Subcutaneous adipose tissue (tissue), 4 donors: ENCODE data around the gene ETAA1. TPM values are rescaled to one million over a fixed set of nuclear protein-coding genes. Genes with fewer than 3 reads are reported as not detected.

Experiments
- total RNA-seq, 4 donors: library from RNA; depleted of rRNA; stranded (reverse); fragments of >200 nt; gene quantifications; one replicate each; pipeline ENCODE4 v1.1.0, GENCODE V29; 2016
- TF ChIP-seq, protein P1 (sequence below): fragments of 450-650 bp; IDR thresholded peaks from one replicate; pipeline ENCODE4 v1.5.1; 2016; ENCODE audit warnings: low read depth, mild to moderate bottlenecking, control low read depth, antibody characterized with exemption, moderate library complexity

The ETAA1 gene
- total RNA-seq, 4 donors from 2014 or later = 13.6 to 16.1 (median 16.0) TPM

DNA sequence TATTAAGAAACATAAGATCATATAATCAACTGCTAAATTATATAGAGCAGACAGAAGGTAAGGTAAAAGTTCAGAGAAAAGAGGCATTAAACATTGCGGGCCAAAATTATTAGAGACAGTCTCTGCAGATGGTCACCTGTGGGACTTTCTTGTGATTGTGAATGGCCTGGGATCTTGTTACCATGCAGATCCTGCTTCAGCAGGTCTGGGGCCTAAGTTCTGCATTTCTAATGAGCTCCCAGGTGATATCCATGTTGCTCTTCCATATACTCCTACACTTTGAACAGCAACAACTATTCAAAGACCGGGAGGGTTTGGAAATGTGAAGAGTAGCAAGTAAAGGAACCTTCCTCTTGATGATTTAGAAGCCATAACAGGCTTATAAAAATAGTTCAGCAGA is 8.5 kb upstream of the ETAA1 start:
- TF ChIP-seq, protein P1, sequence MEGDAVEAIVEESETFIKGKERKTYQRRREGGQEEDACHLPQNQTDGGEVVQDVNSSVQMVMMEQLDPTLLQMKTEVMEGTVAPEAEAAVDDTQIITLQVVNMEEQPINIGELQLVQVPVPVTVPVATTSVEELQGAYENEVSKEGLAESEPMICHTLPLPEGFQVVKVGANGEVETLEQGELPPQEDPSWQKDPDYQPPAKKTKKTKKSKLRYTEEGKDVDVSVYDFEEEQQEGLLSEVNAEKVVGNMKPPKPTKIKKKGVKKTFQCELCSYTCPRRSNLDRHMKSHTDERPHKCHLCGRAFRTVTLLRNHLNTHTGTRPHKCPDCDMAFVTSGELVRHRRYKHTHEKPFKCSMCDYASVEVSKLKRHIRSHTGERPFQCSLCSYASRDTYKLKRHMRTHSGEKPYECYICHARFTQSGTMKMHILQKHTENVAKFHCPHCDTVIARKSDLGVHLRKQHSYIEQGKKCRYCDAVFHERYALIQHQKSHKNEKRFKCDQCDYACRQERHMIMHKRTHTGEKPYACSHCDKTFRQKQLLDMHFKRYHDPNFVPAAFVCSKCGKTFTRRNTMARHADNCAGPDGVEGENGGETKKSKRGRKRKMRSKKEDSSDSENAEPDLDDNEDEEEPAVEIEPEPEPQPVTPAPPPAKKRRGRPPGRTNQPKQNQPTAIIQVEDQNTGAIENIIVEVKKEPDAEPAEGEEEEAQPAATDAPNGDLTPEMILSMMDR = no peak

DNA sequence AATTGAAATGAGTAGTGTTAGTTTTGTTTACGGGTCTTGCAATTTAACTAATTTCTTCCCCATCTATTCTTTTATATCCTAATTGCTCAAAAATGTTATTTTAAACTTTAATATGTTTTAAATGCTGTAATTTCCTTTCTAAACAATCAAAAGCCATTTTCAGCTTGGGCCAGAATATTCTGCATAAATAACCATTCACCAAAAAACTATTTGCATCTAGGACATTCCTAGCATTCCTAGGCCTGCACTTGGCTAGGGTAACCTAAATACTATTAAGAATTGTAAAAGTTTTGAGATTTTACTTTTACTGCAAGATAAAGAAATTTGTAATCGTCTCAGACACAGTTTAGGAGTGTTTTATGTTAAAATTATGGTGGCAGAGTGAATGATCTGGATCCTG is 7.8 kb upstream of the ETAA1 start:
- TF ChIP-seq, protein P1 = no peak

DNA sequence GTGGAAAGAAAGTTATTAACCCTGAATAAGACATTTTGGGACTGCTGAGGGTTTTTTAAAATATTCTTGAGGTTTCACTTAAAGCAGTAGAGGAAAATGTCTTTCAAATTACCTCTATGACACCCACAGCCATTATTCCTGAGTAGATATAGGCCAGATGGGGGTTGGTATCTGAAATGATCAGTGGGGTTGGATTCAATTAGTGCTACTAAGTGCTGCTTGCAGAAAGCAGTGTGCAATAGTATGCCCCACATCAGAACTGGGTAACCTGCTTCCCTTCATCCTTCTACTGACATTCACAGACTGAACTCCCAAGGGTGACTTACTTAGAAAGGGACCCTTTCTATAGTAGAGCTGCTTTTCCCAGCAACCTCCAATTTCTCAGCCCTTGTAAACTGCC is 7.3 kb upstream of the ETAA1 start:
- TF ChIP-seq, protein P1 = no peak

DNA sequence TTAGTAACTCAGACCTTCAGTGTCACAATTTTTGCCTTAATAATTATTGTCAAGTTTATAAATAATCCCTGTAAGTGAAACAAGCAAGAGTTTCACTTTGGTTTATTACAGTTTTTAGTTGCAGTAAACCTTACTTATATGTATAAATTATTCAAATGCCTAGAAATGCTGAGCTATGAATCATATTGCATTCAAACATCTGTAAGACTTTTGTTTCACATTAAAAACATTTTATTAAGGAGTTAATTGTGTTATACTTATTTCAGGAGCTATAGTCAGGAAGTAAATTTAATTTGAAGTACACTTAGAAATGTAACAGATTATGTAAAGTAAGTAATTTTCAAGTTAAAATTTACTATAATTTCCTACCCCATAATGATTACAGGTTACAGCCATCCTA is 3.9 kb upstream of the ETAA1 start:
- TF ChIP-seq, protein P1 = no peak

DNA sequence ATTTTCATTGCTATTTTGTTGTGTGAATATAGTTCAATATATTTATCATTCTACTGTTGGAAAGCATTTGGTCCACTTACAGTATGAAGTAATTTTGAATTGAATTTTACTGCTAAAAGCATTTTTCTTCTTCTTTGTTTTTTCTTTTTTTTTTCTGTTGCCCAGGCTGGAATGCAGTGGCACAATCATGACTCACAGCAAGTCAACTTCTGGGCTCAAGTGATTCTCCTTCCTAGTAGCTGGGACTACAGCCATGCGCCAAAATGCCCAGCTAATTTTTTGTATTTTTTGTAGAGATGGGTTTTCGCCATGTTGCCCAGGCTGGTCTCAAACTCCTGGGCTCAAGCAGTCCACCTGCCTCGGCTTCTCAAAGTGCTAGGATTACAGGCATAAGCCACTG is 2.4 kb upstream of the ETAA1 start:
- TF ChIP-seq, protein P1 = no peak

DNA sequence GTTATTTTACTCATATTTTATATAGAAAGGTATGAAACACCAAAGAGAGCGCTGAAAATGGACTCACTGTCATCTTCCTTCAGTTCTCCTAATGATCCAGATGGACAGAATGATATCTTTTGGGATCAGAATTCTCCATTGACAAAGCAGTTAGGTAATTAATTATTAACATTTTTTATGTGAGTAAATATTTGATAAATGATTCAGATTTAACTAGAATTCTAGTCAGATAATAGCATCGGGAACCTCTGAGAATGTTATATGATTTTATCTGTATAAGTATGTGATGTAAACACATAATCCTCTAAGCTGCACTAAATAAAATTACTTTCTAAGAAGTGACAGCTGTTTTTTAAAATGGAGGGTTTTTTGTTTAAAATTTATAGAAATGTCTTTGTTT is 2.0 kb downstream of the ETAA1 start:
- TF ChIP-seq, protein P1 = no peak

DNA sequence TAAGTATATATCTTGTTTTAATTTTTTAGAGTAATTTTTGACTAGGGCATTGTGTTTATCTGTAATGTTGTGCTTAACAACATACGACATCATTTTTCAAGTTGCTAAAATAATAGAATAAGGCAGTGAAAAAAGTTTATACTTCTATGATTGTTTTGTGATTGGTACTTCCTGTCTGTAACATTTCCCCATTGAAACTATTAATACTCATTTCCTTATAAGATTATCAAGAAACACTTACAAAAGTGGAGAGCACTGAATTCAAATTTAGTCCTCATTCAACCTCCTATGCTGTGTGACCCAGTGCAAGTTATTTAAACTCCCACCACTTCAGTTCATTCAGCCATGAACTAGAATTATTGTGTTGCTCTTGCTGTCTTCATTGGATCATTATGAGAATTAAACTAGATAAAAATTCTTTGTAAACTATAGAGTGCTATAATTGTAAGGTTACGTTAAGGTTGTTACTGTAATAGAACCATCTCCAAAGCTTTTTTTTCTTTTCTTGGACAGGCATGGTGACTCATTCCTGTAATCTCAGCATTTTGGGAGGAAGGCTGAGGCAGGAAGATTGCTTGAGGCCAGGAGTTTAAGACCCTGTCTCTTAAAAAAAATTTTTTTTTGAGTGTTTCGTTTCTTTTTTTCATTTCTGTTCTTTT is 2.8 kb downstream of the ETAA1 start:
- TF ChIP-seq, protein P1 = no peak
